RWPE1 (cell line): ENCODE results near the gene TSPAN15.

ENCODE experiments used
- CTCF ChIA-PET: fragments of 350-600 bp; sonication (Branson Sonifier 250); formaldehyde crosslinking; extraction: SDS; loops from one replicate; lab custom pipeline; 2021; lab: Yijun Ruan, JAX
- POLR2A ChIA-PET: fragments of 400-600 bp; formaldehyde crosslinking; extraction: SDS; loops from one replicate; lab custom pipeline; 2020; ENCODE audit warnings: antibody characterized with exemption; ENCODE audit not compliant: low non-redundant PET; lab: Yijun Ruan, JAX
- DNase-seq: peaks from one replicate; pipeline ENCODE4 v3.0.0; 2012; ENCODE audit warnings: low spot score
- H3K27ac ChIP-seq: fragments of 450-650 bp; 2 replicates; pipeline ENCODE4 v1.5.1; 2017
- TF ChIP-seq, protein P1 (sequence below): fragments of 450-650 bp; conservative IDR thresholded peaks from 2 replicates; pipeline ENCODE4 v1.5.1; 2017; ENCODE audit warnings: low read depth, mild to moderate bottlenecking

Gene TSPAN15

DNA sequence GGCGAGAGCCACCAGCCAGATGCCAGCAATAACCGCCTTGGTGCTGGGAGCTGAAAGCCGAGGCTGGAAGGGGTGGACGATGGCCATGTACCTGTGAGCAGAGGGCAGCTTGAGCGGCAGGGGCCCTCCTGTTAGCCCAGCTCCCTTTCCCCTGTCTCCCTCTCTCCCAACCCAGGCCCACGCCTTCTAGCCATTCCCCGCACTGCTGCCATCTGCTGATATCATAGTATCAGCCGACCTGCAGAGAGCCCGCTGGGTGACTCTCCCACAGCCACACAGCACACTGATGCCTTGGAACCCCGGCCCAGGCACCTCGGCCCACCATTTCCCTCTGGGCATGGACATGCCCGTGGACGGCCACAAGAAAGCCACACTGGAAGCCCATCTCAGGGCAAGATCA, 36.2 kb upstream of the TSPAN15 start:
- TF ChIP-seq, protein P1, sequence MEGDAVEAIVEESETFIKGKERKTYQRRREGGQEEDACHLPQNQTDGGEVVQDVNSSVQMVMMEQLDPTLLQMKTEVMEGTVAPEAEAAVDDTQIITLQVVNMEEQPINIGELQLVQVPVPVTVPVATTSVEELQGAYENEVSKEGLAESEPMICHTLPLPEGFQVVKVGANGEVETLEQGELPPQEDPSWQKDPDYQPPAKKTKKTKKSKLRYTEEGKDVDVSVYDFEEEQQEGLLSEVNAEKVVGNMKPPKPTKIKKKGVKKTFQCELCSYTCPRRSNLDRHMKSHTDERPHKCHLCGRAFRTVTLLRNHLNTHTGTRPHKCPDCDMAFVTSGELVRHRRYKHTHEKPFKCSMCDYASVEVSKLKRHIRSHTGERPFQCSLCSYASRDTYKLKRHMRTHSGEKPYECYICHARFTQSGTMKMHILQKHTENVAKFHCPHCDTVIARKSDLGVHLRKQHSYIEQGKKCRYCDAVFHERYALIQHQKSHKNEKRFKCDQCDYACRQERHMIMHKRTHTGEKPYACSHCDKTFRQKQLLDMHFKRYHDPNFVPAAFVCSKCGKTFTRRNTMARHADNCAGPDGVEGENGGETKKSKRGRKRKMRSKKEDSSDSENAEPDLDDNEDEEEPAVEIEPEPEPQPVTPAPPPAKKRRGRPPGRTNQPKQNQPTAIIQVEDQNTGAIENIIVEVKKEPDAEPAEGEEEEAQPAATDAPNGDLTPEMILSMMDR, result no peak
- H3K27ac ChIP-seq, result no peak overlapping the region
- POLR2A ChIA-PET, result no interaction called here
- CTCF ChIA-PET, result no interaction called here
- no peak for DNase-seq

DNA sequence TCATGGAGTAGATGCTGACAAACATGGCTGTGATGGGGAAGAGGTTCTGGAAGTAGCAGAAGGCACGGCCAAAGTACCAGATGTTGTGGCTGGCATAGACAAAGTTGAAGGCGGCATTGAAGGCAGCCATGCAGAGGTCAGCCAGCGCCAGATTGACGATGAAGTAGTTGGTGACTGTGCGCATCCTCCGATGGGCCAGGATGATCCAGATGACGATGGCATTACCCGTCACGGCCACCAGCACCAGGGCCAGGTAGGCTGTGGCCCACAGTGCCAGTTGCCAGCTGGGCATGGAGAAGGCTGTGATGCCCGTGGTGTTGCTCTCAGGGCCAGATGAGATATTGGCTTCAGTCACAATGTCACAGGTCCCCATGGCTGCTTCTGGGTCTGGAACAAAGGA, 35.3 kb upstream of the TSPAN15 start:
- TF ChIP-seq, protein P1, result no peak
- H3K27ac ChIP-seq, result no peak overlapping the region
- no peak for DNase-seq
- CTCF ChIA-PET, result no interaction called here
- POLR2A ChIA-PET, result no interaction called here

DNA sequence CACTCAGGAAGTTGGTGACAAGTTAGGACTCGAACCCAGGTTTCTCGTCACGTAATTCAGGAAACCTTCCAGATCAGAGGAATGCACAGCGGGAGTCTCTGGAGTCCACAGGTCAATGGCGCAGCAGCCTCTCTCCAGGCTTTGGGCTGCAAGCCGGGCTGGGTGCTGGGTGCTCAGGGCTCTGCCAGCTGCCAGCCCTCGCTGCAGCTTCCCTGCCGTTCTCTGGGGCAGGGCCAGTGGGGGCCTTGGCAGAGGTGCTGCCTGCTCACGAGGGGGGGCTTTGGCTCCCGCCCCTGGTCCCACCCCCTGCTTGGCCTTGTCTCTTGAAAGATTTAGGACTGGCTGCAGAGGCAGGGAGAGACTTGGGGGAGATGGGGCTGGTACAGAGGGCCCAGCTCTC, 34.6 kb upstream of the TSPAN15 start, which contains the start of gene TACR2:
Gene TACR2 (minus strand): TSS at position 224 of the 400 bp plus-strand sequence. CDS start 595 bp downstream, outside the sequence.
- no peak within 1 kb of the TSS for H3K27ac ChIP-seq
- POLR2A ChIA-PET, result no interaction called here
- TF ChIP-seq, protein P1, result no peak
- DNase-seq, result no peak
- CTCF ChIA-PET, result no interaction called here

DNA sequence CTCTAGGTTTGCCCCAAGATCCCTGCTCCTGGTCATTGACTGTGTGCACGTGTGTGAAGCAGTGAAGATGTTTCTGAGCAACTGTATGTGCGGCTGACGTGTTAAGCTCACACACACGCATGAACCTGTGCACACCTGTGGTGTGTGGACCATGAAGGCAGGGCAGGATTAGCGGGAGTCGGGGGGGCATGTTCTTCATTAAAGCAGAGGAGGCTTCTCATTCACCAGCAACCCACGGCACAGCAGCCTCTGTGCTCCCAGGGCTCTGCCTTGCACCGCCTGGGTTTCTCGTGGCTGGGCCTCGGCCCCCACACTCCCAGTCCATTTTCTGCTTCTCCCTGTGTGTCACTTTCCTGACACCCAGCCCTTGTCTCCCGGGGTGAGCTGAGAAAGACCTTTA, 33.7 kb upstream of the TSPAN15 start:
- no peak for DNase-seq
- CTCF ChIA-PET, result no interaction called here
- TF ChIP-seq, protein P1, result no peak
- POLR2A ChIA-PET, result interaction anchor here (0.6 kb wide), 1 partner anchor 105 kb away, joined by 10 read pairs; no protein-coding TSS in a partner anchor
- H3K27ac ChIP-seq, result no peak overlapping the region

DNA sequence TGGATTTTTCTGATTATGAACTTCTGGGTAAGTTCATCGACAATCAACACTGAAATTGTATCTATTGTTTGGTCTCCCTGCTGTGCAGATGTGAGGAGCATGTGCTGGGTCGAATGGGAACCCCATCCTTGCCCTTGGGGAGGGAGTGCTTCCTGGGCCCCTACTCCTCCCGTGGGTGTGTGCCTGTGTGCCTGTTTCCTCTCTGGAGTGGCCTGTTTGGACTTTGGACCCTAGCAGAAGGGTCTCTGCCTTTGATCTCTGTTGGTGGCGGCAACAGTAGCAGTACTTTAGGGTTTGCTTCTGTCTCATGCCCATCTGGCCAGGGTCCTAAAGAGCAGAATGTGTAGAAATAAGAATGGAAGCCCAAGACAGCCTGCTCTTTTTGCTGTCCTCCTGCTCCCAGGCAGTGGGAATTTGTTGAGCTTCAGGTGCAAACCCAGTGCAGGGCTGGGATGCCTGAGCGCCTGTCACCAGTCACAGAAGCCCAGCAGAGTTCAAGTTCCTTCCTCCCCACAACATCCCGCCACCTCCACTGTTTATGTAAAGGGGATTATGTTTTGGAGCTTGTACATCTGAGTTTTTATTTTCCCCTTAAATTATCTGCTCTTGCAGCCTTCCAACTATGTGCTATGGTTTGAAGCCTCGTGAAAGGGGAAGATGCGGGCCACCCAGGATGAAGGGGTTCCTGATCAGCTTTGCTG, 33.1 kb upstream of the TSPAN15 start:
- CTCF ChIA-PET, result interaction anchor here (0.6 kb wide), 1 partner anchor 87 kb away, joined by 7 read pairs; no protein-coding TSS in a partner anchor
- POLR2A ChIA-PET, result interaction anchor here (0.6 kb wide), 1 partner anchor 104 kb away, joined by 10 read pairs; no protein-coding TSS in a partner anchor
- no peak for DNase-seq
- no peak overlapping the region for H3K27ac ChIP-seq
- TF ChIP-seq, protein P1, result no peak

DNA sequence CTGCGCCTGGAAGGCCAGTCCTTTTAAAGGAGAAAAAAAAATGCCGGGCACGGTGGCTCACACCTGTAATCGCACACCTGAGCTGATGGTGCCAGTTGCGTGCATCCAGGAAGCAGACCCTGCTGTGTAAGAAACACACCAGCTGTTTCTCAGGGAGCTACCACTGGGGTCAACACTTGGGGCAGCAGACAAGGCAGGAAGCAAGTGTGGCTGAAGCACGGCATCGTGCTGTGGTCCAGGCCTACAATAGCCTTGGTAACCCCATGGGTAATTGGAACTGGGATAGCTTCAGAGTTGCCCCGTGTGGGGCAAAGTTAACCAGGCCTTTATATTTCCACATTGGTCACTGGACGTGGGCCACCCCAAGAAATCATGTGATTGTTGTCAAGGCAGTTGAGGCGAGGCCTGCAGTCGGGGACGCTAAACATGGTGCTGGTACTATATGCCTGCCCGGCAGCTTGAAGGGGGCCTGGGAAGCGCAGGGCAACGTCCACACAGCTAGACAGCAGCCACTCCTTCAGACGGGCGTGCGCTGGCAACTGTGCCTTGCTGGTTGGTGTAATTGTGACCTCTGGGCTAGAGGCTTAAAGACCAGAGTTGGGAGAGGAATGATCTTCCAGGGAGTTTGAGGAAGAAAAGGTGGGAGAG, 32.0 kb upstream of the TSPAN15 start:
- H3K27ac ChIP-seq, result no peak overlapping the region
- DNase-seq, result no peak
- CTCF ChIA-PET, result no interaction called here
- POLR2A ChIA-PET, result no interaction called here
- TF ChIP-seq, protein P1, result no peak
